Neural cell (in vitro differentiated cells): Measurements from ENCODE around the gene AMIGO3. TPM values are rescaled to one million over a fixed set of nuclear protein-coding genes. Genes with fewer than 3 reads are reported as not detected.

Experiments used
- H2AFZ ChIP-seq: fragments of 200-600, 300-800 bp; sonication (generic), shearing (Covaris generic); 2 replicates; pipeline ENCODE4 v1.6.0; 2014; ENCODE audit warnings: low read depth, mild to moderate bottlenecking, antibody characterized with exemption, low read length, moderate library complexity
- H3F3A ChIP-seq: fragments of 200-600 bp; shearing (Covaris generic); 2 replicates; pipeline ENCODE4 v1.6.1; 2016; ENCODE audit warnings: mild to moderate bottlenecking, moderate library complexity, mixed read lengths, antibody characterized with exemption, low read length; ENCODE audit not compliant: insufficient read depth, poor library complexity, severe bottlenecking
- H3K27ac ChIP-seq: fragments of 200-600, 300-800 bp; sonication (generic), shearing (Covaris generic); 2 replicates; pipeline ENCODE4 v1.5.1; 2014; ENCODE audit warnings: mild to moderate bottlenecking, low read length, moderate library complexity
- H3K27me3 ChIP-seq: fragments of 300-800, 200-600 bp; sonication (generic), shearing (Covaris generic); 2 replicates; pipeline ENCODE4 v1.6.0; 2014; ENCODE audit warnings: mild to moderate bottlenecking, low read depth, low read length, moderate library complexity; ENCODE audit not compliant: insufficient read depth
- H3K36me3 ChIP-seq: fragments of 300-800, 200-600 bp; sonication (generic), shearing (Covaris generic); 2 replicates; pipeline ENCODE4 v1.5.1; 2014; ENCODE audit warnings: mild to moderate bottlenecking, antibody characterized with exemption, low read length, moderate library complexity; ENCODE audit not compliant: insufficient read depth
- H3K4me2 ChIP-seq: fragments of 300-800, 200-600 bp; sonication (generic), shearing (Covaris generic); 2 replicates; pipeline ENCODE4 v1.6.0; 2014; ENCODE audit warnings: mild to moderate bottlenecking, low read length
- H3K4me3 ChIP-seq: fragments of 300-800, 200-600 bp; sonication (generic), shearing (Covaris generic); 2 replicates; pipeline ENCODE4 v1.5.1; 2014; ENCODE audit warnings: mild to moderate bottlenecking, low read length, moderate library complexity
- H3K79me2 ChIP-seq: fragments of 200-600 bp; shearing (Covaris generic); replicated peaks from 2 replicates; pipeline ENCODE4 v1.6.0; 2014; ENCODE audit warnings: mild to moderate bottlenecking, low read length, moderate library complexity; ENCODE audit not compliant: insufficient read depth
- H3K9ac ChIP-seq: fragments of 300-800, 200-600 bp; sonication (generic), shearing (Covaris generic); 2 replicates; pipeline ENCODE4 v1.6.1; 2016; ENCODE audit warnings: mild to moderate bottlenecking, low read length, mixed read lengths
- H3K9me2 ChIP-seq: fragments of 200-600 bp; shearing (Covaris generic); 2 replicates; pipeline ENCODE4 v1.6.1; 2016; ENCODE audit warnings: mild to moderate bottlenecking, low read length, mixed read lengths; ENCODE audit not compliant: insufficient read depth
- H3K9me3 ChIP-seq: fragments of 200-600, 300-800 bp; sonication (generic), shearing (Covaris generic); 2 replicates; pipeline ENCODE4 v1.6.1; 2016; ENCODE audit warnings: mild to moderate bottlenecking, mixed run types, low read length, moderate library complexity, mixed read lengths
- H4K20me1 ChIP-seq: fragments of 200-600 bp; shearing (Covaris generic); 2 replicates; pipeline ENCODE4 v1.6.1; 2016; ENCODE audit warnings: mild to moderate bottlenecking, mixed run types; ENCODE audit not compliant: insufficient read depth
- CTCF ChIP-seq: fragments of 450-650 bp; IDR thresholded peaks from 2 replicates; pipeline ENCODE4 v1.5.1; 2014; ENCODE audit warnings: antibody characterized with exemption, mild to moderate bottlenecking, moderate library complexity; ENCODE audit not compliant: poor library complexity, severe bottlenecking
- EP300 ChIP-seq: fragments of 450-650 bp; conservative IDR thresholded peaks from 2 replicates; pipeline ENCODE4 v1.6.1; 2014; ENCODE audit warnings: antibody characterized with exemption, mild to moderate bottlenecking, moderate library complexity; ENCODE audit not compliant: poor library complexity, severe bottlenecking
- EZH2 ChIP-seq: fragments of 200-600, 300-800 bp; shearing (Covaris generic), sonication (generic); IDR thresholded peaks from 2 replicates; pipeline ENCODE4 v1.6.1; 2014; ENCODE audit warnings: antibody characterized with exemption, low read length, borderline replicate concordance, mild to moderate bottlenecking; ENCODE audit not compliant: insufficient read depth, poor library complexity, severe bottlenecking
- MXI1 ChIP-seq: fragments of 450-650 bp; conservative IDR thresholded peaks from 2 replicates; pipeline ENCODE4 v1.6.1; 2014; ENCODE audit warnings: antibody characterized with exemption, mild to moderate bottlenecking; ENCODE audit not compliant: poor library complexity, severe bottlenecking
- POLR2AphosphoS5 ChIP-seq: IDR thresholded peaks from 2 replicates; pipeline ENCODE4 v1.6.1; 2012
- RAD21 ChIP-seq: fragments of 450-650 bp; conservative IDR thresholded peaks from 2 replicates; pipeline ENCODE4 v1.6.1; 2014; ENCODE audit warnings: antibody characterized with exemption, mild to moderate bottlenecking, moderate library complexity
- REST ChIP-seq: IDR thresholded peaks from 2 replicates; pipeline ENCODE4 v1.6.1; 2012; ENCODE audit warnings: borderline replicate concordance
- SMC3 ChIP-seq: fragments of 450-650 bp; conservative IDR thresholded peaks from 2 replicates; pipeline ENCODE4 v1.6.1; 2014; ENCODE audit warnings: antibody characterized with exemption, mild to moderate bottlenecking, moderate library complexity; ENCODE audit not compliant: poor library complexity
- TAF1 ChIP-seq: IDR thresholded peaks from 2 replicates; pipeline ENCODE4 v1.6.1; 2012; ENCODE audit warnings: low read depth
- polyA plus RNA-seq: library from polyadenylated mRNA; depleted of rRNA; stranded (reverse); fragments of >200 nt; gene quantifications from 2 replicates; pipeline ENCODE4 v1.2.3, GENCODE V29; 2014

Gene AMIGO3
- polyA plus RNA-seq, 1 donor from 2014 or later = 4.0 TPM

- H2AFZ ChIP-seq = no peak overlapping the region
- no peaks in the 10 kb centered on the region for H3K36me3 ChIP-seq
- H3K79me2 ChIP-seq = peaks cover 19% of the 10 kb centered on the region
- H3K9me2 ChIP-seq = no peaks in the 10 kb centered on the region
- H3K4me3 ChIP-seq = no peak overlapping the region
- no peaks in the 10 kb centered on the region for H3F3A ChIP-seq
- no peaks in the 10 kb centered on the region for H3K9me3 ChIP-seq
- no peak overlapping the region for H3K27ac ChIP-seq
- no peak overlapping the region for H3K9ac ChIP-seq
- H3K27me3 ChIP-seq = no peaks in the 10 kb centered on the region
- TF ChIP-seq EZH2 (no peak), CTCF (no peak), TAF1 (no peak), EP300 (no peak), REST (no peak), MXI1 (no peak), POLR2AphosphoS5 (no peak), RAD21 (no peak), SMC3 (no peak)
- no peaks in the 10 kb centered on the region for H4K20me1 ChIP-seq
- no peak overlapping the region for H3K4me2 ChIP-seq
Measured at GRCh38 chr3:49745986-49746385, 26.5 kb upstream of the AMIGO3 start.

GRCh38 chr3:49740427-49740826, 20.9 kb upstream of the AMIGO3 start:
- TF ChIP-seq MXI1 = no peak
- no peak for TF ChIP-seq SMC3
- no peak for TF ChIP-seq POLR2AphosphoS5
- TF ChIP-seq EZH2 = no peak
- TF ChIP-seq CTCF = no peak
- TF ChIP-seq TAF1 = no peak
- no peak for TF ChIP-seq REST
- no peak for TF ChIP-seq EP300

More at GRCh38 chr3:49740427-49740826, 20.9 kb upstream of the AMIGO3 start:
- Histone ChIP-seq H3K9ac (no peak overlapping the region), H3K27me3 (no peaks in the 10 kb centered on the region), H2AFZ (no peak overlapping the region), H3K9me3 (no peaks in the 10 kb centered on the region), H3F3A (no peaks in the 10 kb centered on the region), H3K79me2 (peaks cover 2% of the 10 kb centered on the region), H3K4me2 (no peak overlapping the region), H3K9me2 (no peaks in the 10 kb centered on the region), H3K36me3 (no peaks in the 10 kb centered on the region), H4K20me1 (no peaks in the 10 kb centered on the region), H3K4me3 (no peak overlapping the region), H3K27ac (no peak overlapping the region)
